NOMO-1 (cell line): ENCODE results near the gene SFT2D3.

Experiments
- DNase-seq, 2 experiments: peaks; one replicate each; lab custom pipeline; 2025; ENCODE audit not compliant: unreplicated experiment in 2 of 2; lab: John Stamatoyannopoulos, UW

Gene SFT2D3

GRCh38 chr2:127737892-127738291 lies 36.6 kb downstream of the SFT2D3 start:
- DNase-seq: no peak

- no peak for DNase-seq
These were observed 38.5 kb downstream of the SFT2D3 start for GRCh38 chr2:127739800-127740199.

GRCh38 chr2:127740665-127741288 lies 39.5 kb downstream of the SFT2D3 start:
- peak; percentile 6 to 59 for DNase-seq

GRCh38 chr2:127743477-127744026 lies 42.3 kb downstream of the SFT2D3 start:
- DNase-seq: no peak

- DNase-seq: no peak
These were observed 46.3 kb downstream of the SFT2D3 start for GRCh38 chr2:127747621-127748020.

- peak; percentile 31 to 82 for DNase-seq
These were observed 48.2 kb downstream of the SFT2D3 start for GRCh38 chr2:127749537-127749936.

GRCh38 chr2:127753374-127753773 lies 52.1 kb downstream of the SFT2D3 start:
- no peak for DNase-seq

GRCh38 chr2:127754186-127754585 lies 52.9 kb downstream of the SFT2D3 start:
- DNase-seq: no peak
